HG02763 (cell line): Measurements from ENCODE around the gene ADCK1.
"Not testable (repeated sequence)": the region's sequence is repeated elsewhere in the genome, so short reads cannot be mapped to it uniquely, and the experiment has no call there.

ENCODE experiments used
- ATAC-seq: cut with Tn5 transposase; IDR thresholded peaks from one replicate; pipeline ENCODE4 v1.9.1; 2021; ENCODE audit warnings: mild to moderate bottlenecking, moderate library complexity; ENCODE audit not compliant: unreplicated experiment

The ADCK1 gene

DNA sequence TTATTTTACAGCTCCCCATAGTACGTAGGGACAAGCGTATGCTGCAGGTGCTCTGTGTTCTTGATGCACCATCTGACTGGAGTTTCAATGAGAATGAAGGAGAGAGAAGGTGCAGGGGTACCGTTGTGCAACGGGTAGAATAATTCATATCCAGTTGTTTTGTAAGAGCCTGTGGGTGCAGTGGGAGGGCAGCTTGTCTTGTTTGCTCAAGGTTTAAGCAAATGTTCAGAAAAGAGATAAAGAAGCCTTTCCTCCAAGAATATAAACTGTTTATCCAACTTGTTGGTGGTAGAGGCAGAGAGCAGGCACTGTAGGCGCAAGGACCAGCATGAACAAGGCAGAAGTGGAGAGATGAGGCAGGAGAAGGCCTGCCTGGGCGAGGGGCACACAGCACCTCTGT is 64.2 kb downstream of the ADCK1 start:
- ATAC-seq: no peak

- ATAC-seq: no peak
These were observed 64.7 kb downstream of the ADCK1 start for GRCh38 chr14:77864580-77864979.

- ATAC-seq: no peak
These were observed 65.5 kb downstream of the ADCK1 start for GRCh38 chr14:77865455-77865854.

- ATAC-seq: no peak
These were observed 67.0 kb downstream of the ADCK1 start for GRCh38 chr14:77866932-77867331.

GRCh38 chr14:77867476-77867875 is 67.6 kb downstream of the ADCK1 start:
- ATAC-seq: no peak

GRCh38 chr14:77868552-77869285 is 68.8 kb downstream of the ADCK1 start:
- ATAC-seq: no peak

- no peak for ATAC-seq
These were observed 69.4 kb downstream of the ADCK1 start for GRCh38 chr14:77869340-77869739.

- ATAC-seq: no peak
These were observed 70.7 kb downstream of the ADCK1 start for GRCh38 chr14:77870646-77871045.

DNA sequence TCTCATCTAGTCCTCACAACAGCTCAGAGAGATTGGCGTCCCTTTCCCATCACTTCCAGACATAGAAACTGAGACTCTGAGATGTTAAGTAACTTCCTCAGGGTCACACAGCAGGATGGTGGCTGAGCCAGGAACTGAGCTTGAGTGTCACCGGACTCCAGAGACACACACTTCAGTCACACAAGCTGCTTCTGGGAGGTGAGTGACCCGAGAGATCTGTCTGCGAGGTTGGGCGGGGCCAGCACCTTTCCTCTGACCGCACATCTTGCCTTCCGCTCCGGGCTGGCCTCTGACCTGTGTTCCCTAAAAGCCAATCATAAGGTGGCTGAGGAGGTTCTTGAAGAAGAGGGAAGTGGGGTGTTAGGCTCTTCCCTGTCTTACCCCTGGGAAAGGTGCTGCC is 72.2 kb downstream of the ADCK1 start:
- ATAC-seq: no peak

DNA sequence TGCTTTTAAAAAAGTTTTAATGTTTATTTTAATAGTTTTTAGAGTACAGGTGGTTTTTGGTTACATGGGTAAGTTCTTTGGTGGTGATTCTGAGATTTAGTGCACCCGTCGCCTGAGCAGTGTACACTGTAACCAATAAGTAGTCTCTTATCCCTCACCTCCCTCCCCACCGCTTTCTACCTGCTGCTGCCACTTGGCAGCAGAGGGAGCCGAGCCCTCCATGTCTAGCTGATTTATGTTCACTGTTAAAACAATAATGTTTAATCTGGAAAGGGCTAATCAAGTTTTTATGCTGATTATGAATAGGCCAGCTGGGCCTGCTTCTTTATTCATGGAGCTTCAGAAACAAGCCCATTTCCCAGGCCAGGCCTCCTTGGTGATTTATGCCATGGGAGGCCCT is 73.1 kb downstream of the ADCK1 start:
- ATAC-seq: no peak

- ATAC-seq: no peak
These were observed 78.9 kb downstream of the ADCK1 start for GRCh38 chr14:77878783-77879182.

- ATAC-seq: no peak
These were observed 80.1 kb downstream of the ADCK1 start for GRCh38 chr14:77880056-77880455.

GRCh38 chr14:77882098-77882497 is 82.2 kb downstream of the ADCK1 start:
- ATAC-seq: no peak

- ATAC-seq: no peak
These were observed 82.7 kb downstream of the ADCK1 start for GRCh38 chr14:77882636-77883035.

GRCh38 chr14:77883131-77883846 is 83.4 kb downstream of the ADCK1 start:
- no peak for ATAC-seq

DNA sequence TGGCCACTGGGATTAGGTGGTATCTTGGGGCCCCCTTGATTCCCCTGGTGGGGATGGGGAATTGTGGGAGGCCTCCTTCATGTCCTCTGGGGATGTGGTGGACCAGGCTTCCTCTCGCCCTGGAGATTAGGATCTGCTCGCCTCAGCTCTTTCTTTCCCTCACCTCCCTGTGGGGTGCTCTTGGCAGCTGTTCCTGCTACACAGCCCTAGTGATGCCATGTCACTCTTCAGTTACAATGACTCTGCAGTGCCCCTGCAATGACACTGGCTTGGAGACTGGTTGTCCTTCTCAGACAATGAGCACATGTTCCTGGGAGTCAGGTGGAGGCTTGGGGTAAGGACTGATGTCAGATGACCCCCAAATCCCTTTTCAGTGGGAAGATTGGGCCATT is 83.9 kb downstream of the ADCK1 start:
- no peak for ATAC-seq

GRCh38 chr14:77885367-77885766 is 85.5 kb downstream of the ADCK1 start:
- ATAC-seq: no peak

GRCh38 chr14:77886010-77886409 is 86.1 kb downstream of the ADCK1 start:
- no peak for ATAC-seq

DNA sequence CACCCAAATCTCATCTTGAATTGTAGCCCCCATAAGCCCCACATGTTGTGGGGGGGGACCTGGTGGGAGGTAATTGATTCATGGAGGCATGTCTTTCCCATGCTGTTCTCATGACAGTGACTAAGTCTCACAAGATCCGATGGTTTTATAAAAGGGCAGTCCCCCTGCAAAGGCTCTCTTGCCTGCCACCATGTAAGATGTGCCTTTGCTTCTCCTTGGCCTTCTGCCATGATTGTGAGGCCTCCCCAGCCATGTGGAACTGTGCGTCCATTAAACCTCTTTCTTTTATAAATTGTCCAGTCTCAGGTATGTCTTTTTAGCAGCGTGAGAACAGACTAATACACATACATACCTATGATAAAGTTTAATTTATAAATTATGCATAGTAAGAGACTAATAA is 89.0 kb downstream of the ADCK1 start:
- not testable (repeated sequence) for ATAC-seq

DNA sequence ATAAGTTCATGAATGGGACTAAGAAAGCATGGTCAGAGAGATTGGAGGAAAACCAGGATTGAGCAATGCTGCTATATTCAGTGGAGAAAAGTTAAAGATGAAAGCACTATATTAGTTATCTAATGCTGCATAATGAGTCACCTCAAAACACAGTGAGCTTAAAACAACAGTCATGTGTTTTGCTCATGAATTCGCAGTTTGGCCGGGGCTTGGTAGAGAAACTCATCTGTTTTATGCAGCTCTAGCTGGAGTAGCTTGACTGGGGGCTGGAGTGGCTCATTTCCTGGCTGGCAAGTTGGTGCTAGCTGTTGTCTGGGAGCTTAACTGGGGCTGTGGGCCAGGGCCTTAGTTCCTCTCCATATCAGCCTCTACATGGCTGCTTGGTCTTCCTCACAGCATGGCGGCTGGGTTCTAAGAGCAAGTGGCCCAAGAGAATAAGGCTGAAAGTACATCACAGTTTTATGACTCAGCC is 90.1 kb downstream of the ADCK1 start:
- no peak for ATAC-seq

- no peak for ATAC-seq
These were observed 91.0 kb downstream of the ADCK1 start for GRCh38 chr14:77890873-77891272.

- no peak for ATAC-seq
These were observed 92.5 kb downstream of the ADCK1 start for GRCh38 chr14:77892381-77892871.
